GM12878 (cell line): ENCODE results near the gene TET2. TPM values are rescaled to one million over a fixed set of nuclear protein-coding genes. Genes with fewer than 3 reads are reported as not detected.

Experiments used
- ATAC-seq: fragments of 200-7000 bp; cut with Tn5 transposase; 3 replicates; pipeline ENCODE4 v1.9.1; 2020; ENCODE audit warnings: mild to moderate bottlenecking, moderate library complexity
- BruUV-seq: library from RNA; stranded (reverse); fragments of 400-500 nt; replicated peaks from 2 replicates; lab custom pipeline; 2021; lab: Mats Ljungman, UMichigan
- CTCF ChIA-PET: fragments of 300-600 bp; sonication (Branson Sonifier 250); formaldehyde crosslinking; extraction: SDS; loops from one replicate; lab custom pipeline; 2021; ENCODE audit warnings: inconsistent platforms; lab: Yijun Ruan, JAX
- POLR2A ChIA-PET: fragments of 350-600 bp; formaldehyde crosslinking; extraction: SDS; loops from one replicate; lab custom pipeline; 2021; ENCODE audit warnings: inconsistent platforms; lab: Charles Lee
- RAD21 ChIA-PET: fragments of 300-600 bp; sonication (Branson Sonifier 250); formaldehyde crosslinking; loops from one replicate; lab custom pipeline; 2023; ENCODE audit warnings: antibody characterized with exemption; ENCODE audit not compliant: unreplicated experiment; lab: Charles Lee
- SMC1A ChIA-PET: fragments of 300-600 bp; sonication (Branson Sonifier 250); formaldehyde crosslinking; loops from one replicate; lab custom pipeline; 2023; ENCODE audit not compliant: unreplicated experiment, uncharacterized antibody; lab: Charles Lee
- DNase-seq: peaks from one replicate; pipeline ENCODE4 v3.0.0-alpha.2; 2011; ENCODE audit warnings: low read depth, low spot score
- FAIRE-seq: peaks from 3 replicates; lab custom pipeline; 2011; peaks lifted over from hg19 to GRCh38; lab: Jason Lieb, UNC
- H2AFZ ChIP-seq: 2 replicates; pipeline ENCODE4 v1.6.0; 2011; ENCODE audit warnings: low read depth, low read length, control low read depth; ENCODE audit not compliant: control insufficient read depth
- H3K27ac ChIP-seq: 2 replicates; pipeline ENCODE4 v1.5.1; 2011; ENCODE audit warnings: control low read depth; ENCODE audit not compliant: control insufficient read depth, insufficient read depth
- H3K27me3 ChIP-seq, 2 experiments: replicated peaks in 1 of 2; 2 replicates each; pipeline versions ENCODE4 v1.6.0 to v1.6.1; 2011; ENCODE audit warnings: low read length in 1 of 2; ENCODE audit not compliant: control insufficient read depth in 2 of 2, insufficient read depth in 2 of 2
- H3K36me3 ChIP-seq, 2 experiments: 2 replicates each; pipeline ENCODE4 v1.5.1; 2011; ENCODE audit warnings: low read length in 1 of 2; ENCODE audit not compliant: control insufficient read depth in 2 of 2, insufficient read depth in 2 of 2
- H3K4me1 ChIP-seq: 2 replicates; pipeline ENCODE4 v1.6.1; 2011; ENCODE audit warnings: mild to moderate bottlenecking, low read length, moderate library complexity, mixed read lengths; ENCODE audit not compliant: control insufficient read depth, insufficient read depth
- H3K4me2 ChIP-seq: 2 replicates; pipeline ENCODE4 v1.6.0; 2011; ENCODE audit warnings: control low read depth; ENCODE audit not compliant: control insufficient read depth, insufficient read depth
- H3K4me3 ChIP-seq: fragments of 200-600 bp; sonication (generic); 2 replicates; pipeline ENCODE4 v1.5.1; 2016
- H3K79me2 ChIP-seq: 2 replicates; pipeline ENCODE4 v1.6.0; 2011; ENCODE audit warnings: low read length; ENCODE audit not compliant: control insufficient read depth, insufficient read depth
- H3K9ac ChIP-seq: 2 replicates; pipeline ENCODE4 v1.8.0; 2011; ENCODE audit warnings: low read length, control low read depth, mixed read lengths; ENCODE audit not compliant: control insufficient read depth, insufficient read depth
- H3K9me3 ChIP-seq: replicated peaks from 3 replicates; pipeline ENCODE4 v1.5.1; 2011; ENCODE audit warnings: mild to moderate bottlenecking, low read length; ENCODE audit not compliant: control insufficient read depth, insufficient read depth
- H4K20me1 ChIP-seq: 2 replicates; pipeline ENCODE4 v1.6.0; 2011; ENCODE audit not compliant: control insufficient read depth, insufficient read depth
- ASH2L ChIP-seq: fragments of 300-600, 200-600 bp; sonication (generic); IDR thresholded peaks from 2 replicates; pipeline ENCODE4 v1.6.1; 2017; ENCODE audit warnings: low read depth, mild to moderate bottlenecking, borderline replicate concordance
- ATF3 ChIP-seq: IDR thresholded peaks from 2 replicates; pipeline ENCODE4 v1.6.1; 2011; ENCODE audit warnings: low read depth, mild to moderate bottlenecking, low read length, moderate library complexity, borderline replicate concordance; ENCODE audit errors: extremely low read depth
- CUX1 ChIP-seq: IDR thresholded peaks from 2 replicates; pipeline ENCODE4 v1.6.1; 2012; ENCODE audit warnings: improper control_type of control experiment, low read depth, low read length; ENCODE audit not compliant: insufficient replicate concordance
- ELK1 ChIP-seq: IDR thresholded peaks from 2 replicates; pipeline ENCODE4 v1.6.1; 2012; ENCODE audit warnings: low read depth, low read length, improper control_type of control experiment
- JUND ChIP-seq: IDR thresholded peaks from 2 replicates; pipeline ENCODE4 v1.6.1; 2012; ENCODE audit warnings: low read depth, mild to moderate bottlenecking, low read length, improper control_type of control experiment, moderate library complexity
- POLR2A ChIP-seq: IDR thresholded peaks from 2 replicates; pipeline ENCODE4 v1.6.1; 2011; ENCODE audit warnings: low read depth, mild to moderate bottlenecking, low read length
- POLR2AphosphoS5 ChIP-seq: IDR thresholded peaks from 2 replicates; pipeline ENCODE4 v1.6.1; 2011; ENCODE audit warnings: mild to moderate bottlenecking, low read length, inconsistent platforms
- RUNX3 ChIP-seq: IDR thresholded peaks from 2 replicates; pipeline ENCODE4 v1.6.1; 2012; ENCODE audit warnings: low read length, inconsistent platforms
- SMARCA5 ChIP-seq: fragments of 450-650 bp; IDR thresholded peaks from 2 replicates; pipeline ENCODE4 v1.6.1; 2017; ENCODE audit warnings: mild to moderate bottlenecking
- TCF12 ChIP-seq: IDR thresholded peaks from 2 replicates; pipeline ENCODE4 v1.6.1; 2011; ENCODE audit warnings: low read depth, mild to moderate bottlenecking, low read length
- WRNIP1 ChIP-seq: IDR thresholded peaks from 2 replicates; pipeline ENCODE4 v1.6.1; 2011; ENCODE audit warnings: low read depth, low read length, improper control_type of control experiment, borderline replicate concordance
- ZBED1 ChIP-seq: IDR thresholded peaks from 2 replicates; pipeline ENCODE4 v1.6.1; 2016; ENCODE audit warnings: borderline replicate concordance
- ZNF687 ChIP-seq: fragments of 450-650 bp; IDR thresholded peaks from 2 replicates; pipeline ENCODE4 v1.6.1; 2017; ENCODE audit warnings: mild to moderate bottlenecking, moderate library complexity
- ZSCAN29 ChIP-seq: fragments of 450-650 bp; IDR thresholded peaks from 2 replicates; pipeline ENCODE4 v1.6.1; 2017; ENCODE audit warnings: mild to moderate bottlenecking, moderate library complexity
- in situ Hi-C: fragments of 300-500 bp; cut with MboI; formaldehyde crosslinking; loops from 9 replicates; pipeline ENCODE4 v1.14.3; 2018; ENCODE audit warnings: mixed read lengths
- intact Hi-C: fragments of 100-400 bp; cut with micrococcal nuclease; formaldehyde crosslinking; loops from one replicate; pipeline ENCODE4 v1.14.2; 2022; ENCODE audit not compliant: unreplicated experiment
- polyA plus RNA-seq, 11 experiments: library from polyadenylated mRNA; depleted of rRNA in 4 of 11; unstranded in 6 of 11; stranded (reverse) in 5 of 11; fragments of >200 nt; fragmentation: Nextera tagmentation in 4 of 11; fragmentation: Illumina TruSeq in 1 of 11; extraction: Ambion mirVana in 4 of 11; extraction: Trizol in 1 of 11; gene quantifications; 1 replicate in 1 of 11; 2 replicates in 10 of 11; pipeline versions ENCODE4 v1.2.1 to v1.2.3, GENCODE V29; 2011 to 2016; ENCODE audit warnings: inconsistent platforms in 2 of 11, missing spikeins in 2 of 11, low read depth in 1 of 11
- total RNA-seq, 4 experiments: library from RNA; depleted of rRNA in 3 of 4; stranded (reverse); fragments of >200 nt in 3 of 4; fragmentation: Illumina TruSeq in 1 of 4; extraction: Trizol in 1 of 4; gene quantifications; 2 replicates each; pipeline versions ENCODE4 v1.2.1 to v1.2.3, GENCODE V29; 2013 to 2021

The TET2 gene
- total and polyA plus RNA-seq, 10 of the 15 experiments (the other 5 are each of a cell fraction or from before 2014, with no cell fraction given): 3.7 to 49.0 (median 27.5) TPM

GRCh38 chr4:105102016-105102415 lies 44.7 kb upstream of the TET2 start:
- ATAC-seq (no peak), FAIRE-seq (no peak)
- in situ Hi-C loops: no loop called here
- TF ChIP-seq ZSCAN29: no peak
- no peak for TF ChIP-seq SMARCA5
- TF ChIP-seq WRNIP1: no peak
- no peak for TF ChIP-seq RUNX3
- no peak for TF ChIP-seq POLR2A
- no peak for TF ChIP-seq JUND
- TF ChIP-seq ELK1: no peak
- no peak for TF ChIP-seq POLR2AphosphoS5
- no peak for TF ChIP-seq ASH2L
- TF ChIP-seq TCF12: no peak
- no peak for TF ChIP-seq ZBED1
- no peak for TF ChIP-seq ATF3
- TF ChIP-seq CUX1: no peak
- no peak for TF ChIP-seq ZNF687

More at GRCh38 chr4:105102016-105102415, 44.7 kb upstream of the TET2 start:
- Histone ChIP-seq H3K4me1 (no peaks in the 10 kb centered on the region), H3K27ac (no peak overlapping the region), H3K27me3 (no peaks in the 10 kb centered on the region), H3K79me2 (no peaks in the 10 kb centered on the region), H3K9ac (no peak overlapping the region), H2AFZ (no peak overlapping the region), H3K4me2 (no peak overlapping the region), H4K20me1 (no peaks in the 10 kb centered on the region), H3K4me3 (no peak overlapping the region), H3K9me3 (peaks cover 7% of the 10 kb centered on the region; the same call in 2 of the 3 replicates), H3K36me3 (no peaks in the 10 kb centered on the region)
- ChIA-PET RAD21 (no interaction called here), POLR2A (no interaction called here), SMC1A (interaction anchor here (1.7 kb wide), 1 partner anchor 169 kb away, joined by 3 read pairs; no protein-coding TSS in a partner anchor), CTCF (no interaction called here)
- intact Hi-C loops: no loop called here
- BruUV-seq: no TSS peak
- no peak for DNase-seq
